GM18505 (cell line): ENCODE measurements around the gene C6orf89.
"Not testable (repeated sequence)": the region's sequence is repeated elsewhere in the genome, so short reads cannot be mapped to it uniquely, and the experiment has no call there.

Source experiments
- ATAC-seq: cut with Tn5 transposase; IDR thresholded peaks from one replicate; pipeline ENCODE4 v1.9.1; 2021; ENCODE audit not compliant: unreplicated experiment
- POLR2A ChIP-seq: IDR thresholded peaks from 4 replicates; pipeline ENCODE4 v1.6.1; 2011; ENCODE audit warnings: borderline replicate concordance; ENCODE audit not compliant: insufficient read depth, insufficient read length; ENCODE audit errors: extremely low read depth

Gene C6orf89

DNA sequence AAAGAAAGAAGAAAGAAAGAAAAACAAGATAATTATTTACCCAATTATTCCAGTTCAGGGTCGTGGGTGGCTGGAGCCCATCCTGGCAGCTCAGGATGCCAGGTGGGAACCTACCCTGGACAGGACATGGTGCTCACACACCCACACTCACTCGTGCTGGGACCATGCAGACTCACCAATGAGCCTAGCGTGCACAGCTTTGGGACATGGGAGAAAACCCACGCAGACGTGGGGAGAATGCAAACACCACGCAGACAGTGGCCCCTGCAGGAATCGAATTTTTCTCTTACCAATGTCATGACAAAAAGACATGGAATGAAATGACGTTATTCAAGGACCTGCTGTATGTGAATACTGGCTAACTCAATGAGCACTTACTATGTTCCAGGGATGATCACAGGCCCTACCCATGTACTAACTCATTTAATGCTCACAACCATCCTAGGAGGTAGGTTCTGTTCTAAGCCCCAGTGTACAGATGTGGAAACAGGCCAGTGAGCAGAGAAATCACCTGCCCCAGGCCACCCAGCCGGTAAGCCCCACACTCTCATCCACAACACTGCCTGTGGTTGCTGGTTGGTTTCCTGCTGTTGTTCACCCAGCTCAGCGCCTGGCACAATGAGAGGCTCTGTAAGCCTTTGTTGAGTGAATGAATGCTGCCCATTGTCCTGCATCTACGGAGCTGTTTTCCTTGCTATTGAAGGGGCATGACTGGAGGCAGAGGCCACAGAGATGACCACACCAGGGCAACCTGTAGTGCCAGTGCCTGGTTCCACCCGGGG lies 62.0 kb downstream of the C6orf89 start:
- TF ChIP-seq POLR2A = no peak
- ATAC-seq = no peak

DNA sequence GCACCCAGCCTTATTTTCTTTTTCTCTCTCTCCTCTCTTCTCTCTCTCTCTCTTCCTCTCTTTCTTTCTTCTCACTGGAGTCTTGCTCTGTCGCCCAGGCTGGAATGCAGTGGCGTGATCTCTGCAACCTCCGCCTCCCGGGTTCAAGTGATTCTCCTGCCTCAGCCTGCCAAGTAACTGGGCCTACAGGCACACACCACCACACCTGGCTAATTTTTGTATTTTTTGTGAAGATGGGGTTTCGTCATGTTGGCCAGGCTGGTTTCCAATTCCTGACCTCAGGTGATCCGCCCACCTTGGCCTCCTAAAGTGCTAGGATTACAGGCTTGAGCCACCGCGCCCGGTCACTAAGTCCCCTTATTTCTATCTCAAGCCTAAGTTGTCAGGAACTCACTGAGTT lies 63.3 kb downstream of the C6orf89 start:
- not testable (repeated sequence) for ATAC-seq

DNA sequence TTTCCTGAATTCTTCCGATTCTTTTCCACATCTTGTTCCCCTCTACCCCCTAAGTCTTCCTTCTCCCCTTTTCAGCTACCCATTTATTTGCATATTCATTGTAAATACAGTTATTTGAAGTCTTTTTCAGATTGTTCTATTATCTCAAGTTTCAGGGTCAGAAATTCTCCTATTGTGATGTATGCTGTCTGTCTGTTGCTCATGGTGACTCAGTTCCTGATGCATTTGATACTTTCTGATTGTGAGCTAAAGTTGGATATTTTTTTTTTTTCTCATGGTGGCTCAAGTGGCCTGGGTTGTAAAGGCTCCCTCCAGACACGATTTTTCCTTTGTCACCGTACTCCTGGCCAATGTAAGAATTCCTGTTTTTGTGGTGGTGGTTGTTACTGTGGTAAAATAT lies 63.9 kb downstream of the C6orf89 start:
- TF ChIP-seq POLR2A = no peak
- ATAC-seq = no peak

DNA sequence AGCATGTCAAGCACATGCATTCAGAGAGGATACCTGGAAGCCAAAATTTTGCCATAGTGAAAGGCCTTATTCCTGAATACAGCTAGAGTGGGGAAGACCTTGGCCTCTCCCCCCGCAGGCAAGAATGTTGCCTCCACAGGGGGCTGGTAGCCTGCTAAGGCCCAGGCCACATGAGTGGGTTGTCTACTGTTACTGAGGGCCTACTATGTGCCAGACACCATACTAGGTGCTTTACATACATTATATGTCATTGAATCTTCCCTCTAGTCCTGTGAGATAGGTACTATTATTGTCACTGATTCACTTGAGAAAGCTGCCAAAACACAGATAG lies 68.1 kb downstream of the C6orf89 start:
- no peak for ATAC-seq
- no peak for TF ChIP-seq POLR2A

DNA sequence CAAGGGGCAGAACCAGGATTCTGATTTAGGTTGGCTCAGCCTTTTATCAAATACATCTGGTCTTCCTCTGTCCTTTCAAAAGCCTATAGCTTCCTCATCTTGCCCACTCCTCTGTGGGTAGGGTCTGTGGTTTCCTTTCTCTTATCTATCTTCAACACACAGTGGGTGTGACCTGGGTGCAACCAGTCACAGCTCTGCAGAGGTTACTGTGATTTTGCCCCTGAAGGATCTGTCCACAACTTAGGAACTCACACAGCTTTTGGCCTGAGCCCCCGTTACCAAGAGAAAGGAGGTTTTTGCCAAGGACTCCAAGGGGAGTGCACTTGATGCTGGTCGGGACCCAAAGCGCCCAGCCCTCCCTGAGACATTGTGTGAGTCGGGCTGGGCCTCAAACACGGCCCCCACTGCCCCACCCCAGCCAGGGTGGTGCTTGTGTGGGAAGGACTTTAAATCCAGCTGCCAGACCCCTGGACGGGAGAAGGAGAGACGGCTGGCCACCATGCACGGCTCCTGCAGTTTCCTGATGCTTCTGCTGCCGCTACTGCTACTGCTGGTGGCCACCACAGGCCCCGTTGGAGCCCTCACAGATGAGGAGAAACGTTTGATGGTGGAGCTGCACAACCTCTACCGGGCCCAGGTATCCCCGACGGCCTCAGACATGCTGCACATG lies 68.6 kb downstream of the C6orf89 start, which contains the start of gene PI16:
Gene PI16, plus strand, starts transcription at position 477 of the 670 bp plus-strand sequence. Its CDS starts 23 bp downstream, at position 500.
- ATAC-seq = no peak
- no peak for TF ChIP-seq POLR2A

DNA sequence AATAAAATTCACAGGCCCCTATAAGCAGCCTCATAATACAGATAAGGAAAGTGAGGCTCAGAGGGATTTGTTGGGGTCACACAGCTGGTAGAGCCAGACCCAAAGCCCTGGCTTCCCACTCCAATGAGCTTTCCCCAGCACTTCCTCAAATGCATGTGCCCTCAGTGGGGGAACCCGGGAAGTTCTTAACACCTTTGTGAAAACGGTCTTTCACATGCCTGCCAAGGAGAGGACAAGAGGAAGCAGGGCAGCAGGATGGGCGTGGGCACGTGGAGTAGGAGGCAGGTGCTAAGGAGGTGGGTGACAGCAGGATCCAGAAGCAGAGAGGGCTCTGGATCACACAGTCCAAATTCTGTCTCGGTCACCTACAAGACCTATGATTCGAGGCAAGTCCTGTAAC lies 69.4 kb downstream of the C6orf89 start:
- no peak for ATAC-seq
- no peak for TF ChIP-seq POLR2A

DNA sequence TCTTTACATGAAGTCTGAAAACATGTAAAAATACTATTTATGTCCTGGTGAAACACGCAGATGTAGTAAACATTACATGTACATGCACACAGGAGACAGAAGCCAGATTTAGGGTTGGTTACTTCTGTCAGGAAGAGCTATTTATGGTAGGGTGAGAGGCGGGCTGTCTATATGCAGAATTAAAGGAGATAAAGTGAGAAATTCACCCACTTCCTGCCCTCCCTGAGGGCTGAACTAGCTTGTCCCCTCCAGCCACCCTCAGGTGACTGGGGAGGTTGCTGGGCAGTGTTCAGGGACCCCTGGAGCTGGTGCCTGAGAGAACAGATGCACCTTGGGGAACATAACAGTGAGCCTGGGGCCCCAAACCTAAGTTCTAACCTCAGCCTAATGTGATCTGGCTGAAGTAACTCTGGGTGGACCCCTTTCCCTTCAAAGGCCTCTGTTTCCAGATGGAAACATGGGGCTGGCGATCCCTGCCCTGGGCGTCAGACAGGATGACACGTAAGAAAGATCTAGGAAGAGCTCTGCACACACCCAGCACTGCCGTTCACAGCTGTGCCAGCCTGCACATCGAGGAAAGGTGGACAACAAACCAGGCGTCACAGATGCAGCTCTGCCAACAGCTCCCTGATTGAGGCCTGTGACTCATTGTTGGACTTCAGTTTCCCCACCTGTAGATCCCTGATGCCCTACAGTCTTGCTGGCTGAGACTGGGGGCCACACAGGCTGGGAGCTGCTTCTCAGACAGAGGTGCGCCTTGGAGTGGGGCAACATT lies 70.1 kb downstream of the C6orf89 start:
- no peak for TF ChIP-seq POLR2A
- no peak for ATAC-seq

DNA sequence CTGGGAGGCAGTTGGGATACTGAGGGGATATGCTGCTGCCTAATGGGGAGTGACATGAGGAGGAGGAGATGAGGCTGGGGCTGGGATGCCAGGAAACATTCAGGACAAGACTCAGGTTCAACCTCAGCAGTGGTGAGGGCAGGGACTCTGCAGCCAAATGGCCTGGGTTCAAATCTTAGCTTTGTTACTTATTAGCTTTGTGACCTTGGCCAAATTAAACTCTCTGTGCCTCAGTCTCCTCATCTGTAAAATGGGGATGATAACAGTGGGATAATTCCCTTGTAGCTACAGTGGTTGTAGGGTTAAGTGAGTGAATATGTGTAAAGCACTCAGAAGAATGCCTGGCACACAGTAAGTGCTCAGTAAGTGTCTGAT lies 70.7 kb downstream of the C6orf89 start:
- no peak for TF ChIP-seq POLR2A
- ATAC-seq = no peak

DNA sequence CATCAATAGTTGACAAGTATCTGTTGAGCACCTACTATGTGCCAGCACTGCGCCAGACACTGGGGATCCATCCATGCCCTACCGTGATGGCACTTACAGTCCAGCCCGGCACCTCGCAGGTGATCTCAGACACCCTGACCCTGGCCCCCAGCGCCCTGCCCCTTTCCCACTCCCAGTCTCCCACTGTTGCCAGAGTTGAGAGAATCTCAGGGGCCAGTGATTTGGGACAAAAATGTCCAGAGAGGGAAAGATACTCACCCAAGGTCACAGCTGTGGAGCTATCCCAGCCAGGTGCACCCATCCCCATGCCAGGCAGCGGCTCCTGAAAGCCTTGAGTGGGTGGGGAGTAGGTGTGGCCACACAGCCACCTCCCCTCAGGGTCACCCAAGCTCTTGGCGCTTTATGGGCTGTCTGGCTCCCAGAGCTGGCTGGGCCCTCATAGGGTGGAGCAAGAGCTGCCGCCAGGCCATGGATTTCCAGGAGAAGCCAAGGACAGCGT lies 72.1 kb downstream of the C6orf89 start:
- no peak for TF ChIP-seq POLR2A
- no peak for ATAC-seq

DNA sequence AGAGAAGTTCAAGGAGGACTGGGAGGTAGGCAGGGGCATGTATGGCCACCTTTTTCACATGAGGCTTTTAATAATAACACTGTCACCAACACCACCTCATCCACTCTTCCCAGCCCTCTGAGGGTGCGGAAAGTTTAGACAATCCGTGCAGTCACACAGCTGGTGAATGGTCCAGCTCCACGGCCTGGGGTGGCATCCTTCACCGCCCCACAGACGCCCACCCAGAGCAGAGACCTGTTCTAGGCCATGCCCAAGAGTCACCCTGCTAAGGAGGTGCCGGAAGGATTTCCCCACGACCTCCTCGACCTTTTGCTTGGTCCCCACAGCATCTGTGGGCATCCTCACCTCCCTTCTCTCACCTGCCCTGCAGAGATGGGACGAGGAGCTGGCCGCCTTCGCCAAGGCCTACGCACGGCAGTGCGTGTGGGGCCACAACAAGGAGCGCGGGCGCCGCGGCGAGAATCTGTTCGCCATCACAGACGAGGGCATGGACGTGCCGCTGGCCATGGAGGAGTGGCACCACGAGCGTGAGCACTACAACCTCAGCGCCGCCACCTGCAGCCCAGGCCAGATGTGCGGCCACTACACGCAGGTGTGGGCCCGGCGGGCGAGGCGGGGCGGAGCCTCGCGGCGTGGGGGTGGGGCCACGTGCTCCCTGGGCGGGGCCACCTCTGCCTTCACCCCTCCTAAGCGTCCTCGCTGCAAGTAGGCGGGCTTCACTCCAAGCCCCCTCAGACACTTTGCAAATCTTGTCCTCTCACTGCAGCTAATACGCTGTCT lies 73.2 kb downstream of the C6orf89 start:
- ATAC-seq = no peak
- no peak for TF ChIP-seq POLR2A

DNA sequence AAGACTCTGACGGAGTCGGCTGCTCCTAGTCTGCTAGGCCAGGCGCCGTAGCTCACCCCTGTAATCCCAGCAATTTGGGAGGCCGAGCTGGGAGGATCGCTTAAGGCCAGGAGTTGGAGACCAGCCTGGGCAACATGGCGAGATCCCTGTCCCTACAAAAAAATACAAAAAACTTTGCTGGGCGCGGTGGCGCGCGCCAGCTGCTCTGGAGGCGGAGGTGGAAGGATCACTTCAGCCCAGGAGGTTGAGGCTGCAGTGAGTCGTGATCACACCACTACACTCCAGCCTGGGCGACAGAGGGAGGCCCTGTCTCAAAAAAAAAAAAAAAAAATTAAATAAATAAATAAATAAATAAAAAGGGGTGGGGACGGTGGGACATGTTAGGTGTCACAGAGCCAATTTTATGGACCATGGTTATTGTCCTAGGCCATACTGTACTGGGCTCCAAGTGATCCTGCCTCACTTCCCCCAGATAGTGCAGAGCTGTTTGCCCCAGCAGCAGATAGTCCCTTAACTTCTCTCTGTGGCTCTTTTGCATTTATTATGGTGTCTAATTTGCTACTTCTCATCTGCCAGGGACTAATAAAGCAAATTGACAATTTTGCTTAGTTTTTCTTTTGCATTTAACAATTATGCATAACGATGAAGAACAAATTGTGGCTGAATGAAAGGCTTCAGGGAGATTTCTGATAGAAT lies 74.0 kb downstream of the C6orf89 start:
- no peak for ATAC-seq
- no peak for TF ChIP-seq POLR2A

DNA sequence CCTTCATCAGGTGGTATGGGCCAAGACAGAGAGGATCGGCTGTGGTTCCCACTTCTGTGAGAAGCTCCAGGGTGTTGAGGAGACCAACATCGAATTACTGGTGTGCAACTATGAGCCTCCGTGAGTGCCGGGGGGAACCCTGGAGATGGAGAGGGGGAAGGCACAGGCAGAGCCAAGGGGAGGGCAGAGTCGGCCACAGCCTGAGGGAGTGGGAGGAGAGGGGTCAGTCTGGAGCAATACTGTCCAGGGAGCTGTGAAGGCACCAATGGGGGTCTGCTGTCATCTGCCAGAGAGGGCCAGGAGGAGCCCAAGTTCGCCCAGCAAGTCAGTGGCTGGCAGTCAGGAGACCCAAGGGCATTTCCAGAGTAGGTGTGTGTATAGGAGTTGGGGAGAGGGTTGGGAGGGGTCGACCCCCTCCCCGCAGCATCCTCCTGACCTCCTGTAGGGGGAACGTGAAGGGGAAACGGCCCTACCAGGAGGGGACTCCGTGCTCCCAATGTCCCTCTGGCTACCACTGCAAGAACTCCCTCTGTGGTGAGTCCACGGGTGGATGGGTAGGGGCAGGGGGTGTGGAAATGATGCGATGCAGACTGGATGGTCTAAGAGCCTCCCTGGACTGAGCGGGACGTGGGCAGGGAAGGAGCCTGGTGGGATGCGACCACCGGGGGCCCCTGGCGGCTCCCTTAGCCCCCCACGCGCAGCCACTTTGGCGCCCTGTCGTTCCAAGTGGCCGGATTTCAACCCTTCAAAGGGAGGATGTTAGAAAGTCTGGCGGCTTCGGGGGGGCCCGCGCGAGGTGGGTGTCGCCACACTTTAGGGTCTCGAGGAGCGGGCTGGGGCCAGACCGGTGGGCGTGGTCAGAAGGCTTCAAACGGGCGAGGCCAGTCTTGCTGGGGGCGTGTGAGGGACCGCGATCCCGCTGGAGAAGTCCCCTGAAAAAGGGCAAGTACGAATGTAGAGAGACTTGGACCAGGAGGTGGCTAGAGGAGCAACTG lies 76.0 kb downstream of the C6orf89 start:
- no peak for ATAC-seq
- TF ChIP-seq POLR2A = no peak

DNA sequence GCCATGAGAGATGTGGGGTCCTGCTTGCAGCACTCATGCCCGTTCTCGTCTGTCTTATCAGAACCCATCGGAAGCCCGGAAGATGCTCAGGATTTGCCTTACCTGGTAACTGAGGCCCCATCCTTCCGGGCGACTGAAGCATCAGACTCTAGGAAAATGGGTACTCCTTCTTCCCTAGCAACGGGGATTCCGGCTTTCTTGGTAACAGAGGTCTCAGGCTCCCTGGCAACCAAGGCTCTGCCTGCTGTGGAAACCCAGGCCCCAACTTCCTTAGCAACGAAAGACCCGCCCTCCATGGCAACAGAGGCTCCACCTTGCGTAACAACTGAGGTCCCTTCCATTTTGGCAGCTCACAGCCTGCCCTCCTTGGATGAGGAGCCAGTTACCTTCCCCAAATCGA lies 77.1 kb downstream of the C6orf89 start:
- TF ChIP-seq POLR2A = no peak
- peak; percentile 52 for ATAC-seq
